Breast epithelium (tissue), 4 donors: ENCODE data around the gene PITX2. TPM values are rescaled to one million over a fixed set of nuclear protein-coding genes. Genes with fewer than 3 reads are reported as not detected.

ENCODE experiments used
- DNase-seq, 2 donors: peaks; one replicate each; pipeline ENCODE4 v3.0.0-alpha.2; 2019; ENCODE audit warnings: low spot score in 2 of 2
- H3K27ac ChIP-seq, 2 donors: fragments of 200-600 bp; sonication (generic) in 1 of 2; one replicate each; pipeline ENCODE4 v1.5.1; 2016 to 2019; ENCODE audit warnings: mild to moderate bottlenecking in 1 of 2
- H3K27me3 ChIP-seq, 2 donors: fragments of 200-600 bp; sonication (generic) in 1 of 2; one replicate each; pipeline versions ENCODE4 v1.5.1 to v1.6.0; 2017 to 2019; ENCODE audit warnings: control low read depth in 1 of 2, mild to moderate bottlenecking in 1 of 2
- H3K36me3 ChIP-seq: fragments of 200-600 bp; one replicate; pipeline ENCODE4 v1.5.1; 2019
- H3K4me1 ChIP-seq, 2 donors: fragments of 200-600 bp; sonication (generic); one replicate each; pipeline ENCODE4 v1.5.1; 2016 to 2019; ENCODE audit warnings: control low read depth in 1 of 2
- H3K4me3 ChIP-seq, 3 donors: fragments of 200-600 bp; sonication (generic); 1 replicate in 2 of 3; 2 replicates in 1 of 3; pipeline ENCODE4 v1.5.1; 2016 to 2019; ENCODE audit warnings: mild to moderate bottlenecking in 3 of 3, moderate library complexity in 2 of 3
- H3K9me3 ChIP-seq, 2 donors: fragments of 200-600 bp; sonication (generic) in 1 of 2; one replicate each; pipeline ENCODE4 v1.5.1; 2016 to 2019; ENCODE audit warnings: control low read depth in 1 of 2
- POLR2A ChIP-seq: fragments of 450-650 bp; IDR thresholded peaks from one replicate; pipeline ENCODE4 v1.6.1; 2016; ENCODE audit warnings: antibody characterized with exemption, mild to moderate bottlenecking, moderate library complexity
- POLR2AphosphoS5 ChIP-seq, 3 donors: sonication (generic); formaldehyde crosslinking; IDR thresholded peaks; one replicate each; pipeline ENCODE4 v1.6.1; 2017; ENCODE audit warnings: antibody characterized with exemption in 3 of 3
- intact Hi-C: fragments of 100-400 bp; cut with DNase I; formaldehyde crosslinking; loops from one replicate; pipeline ENCODE4 v1.15.1; 2023; ENCODE audit warnings: low total_unique reads
- total RNA-seq, 3 donors: library from RNA; depleted of rRNA; stranded (reverse); fragments of >200 nt; gene quantifications; one replicate each; pipeline ENCODE4 v1.1.0, GENCODE V29; 2016
- TF ChIP-seq, protein P1 (sequence below), 3 donors: fragments of 450-650 bp; IDR thresholded peaks; one replicate each; pipeline ENCODE4 v1.5.1; 2016 to 2017; ENCODE audit warnings: antibody characterized with exemption in 3 of 3, mild to moderate bottlenecking in 3 of 3, moderate library complexity in 3 of 3

Gene PITX2
- total RNA-seq, 3 donors from 2014 or later = 0.33 to 2.6 TPM; not detected in 1

DNA sequence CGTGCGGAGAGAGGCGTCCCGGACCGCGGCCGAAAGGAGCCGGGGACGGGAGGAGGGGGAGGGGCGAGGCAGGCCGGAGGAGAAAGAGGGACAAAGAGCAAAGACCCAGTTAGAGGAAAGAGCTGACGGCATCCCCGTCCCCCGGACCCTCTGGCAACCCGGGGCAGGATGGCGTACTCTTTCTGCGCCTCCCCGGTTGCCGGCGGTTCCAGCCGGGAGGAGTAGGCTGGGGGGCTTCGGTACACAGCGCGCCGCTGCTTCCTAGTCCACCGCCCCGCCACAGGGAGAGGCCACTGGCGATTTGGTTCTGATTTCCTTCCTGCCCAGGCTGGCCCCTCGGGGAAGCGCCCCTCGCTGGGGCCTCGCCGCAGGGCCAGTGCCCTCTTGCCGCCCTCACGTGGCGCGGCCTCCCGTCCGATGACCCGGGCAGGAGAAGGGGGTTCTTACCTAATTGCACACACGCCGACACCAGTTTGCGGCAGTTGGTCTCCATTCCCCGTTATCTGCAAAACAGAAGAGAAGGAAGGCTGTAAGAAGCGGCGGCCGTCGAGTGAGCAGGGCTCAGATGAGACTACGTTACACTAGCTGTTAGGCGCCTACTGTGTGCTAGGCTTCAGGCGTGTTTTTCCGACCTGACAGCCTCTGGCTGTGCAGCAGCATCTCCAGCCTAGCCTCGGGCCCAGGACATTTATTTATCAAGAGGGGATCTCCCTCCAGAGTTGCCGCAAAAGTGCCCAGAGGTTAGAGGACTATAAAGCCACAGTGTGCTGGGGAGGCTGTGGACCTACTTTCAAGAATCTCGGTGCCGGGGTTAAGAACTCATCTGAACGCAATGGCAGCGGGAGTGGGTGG lies 9.9 kb upstream of the PITX2 start:
- Histone ChIP-seq H3K4me1 (peaks cover 6 to 7% of the 10 kb centered on the region in 2 donors), H3K27ac (no peak overlapping the region), H3K4me3 (peak overlapping the region; percentile 12 to 69 (median 44)), H3K9me3 (no peaks in the 10 kb centered on the region), H3K36me3 (no peaks in the 10 kb centered on the region), H3K27me3 (peaks cover 13 to 99% of the 10 kb centered on the region in 2 donors)
- TF ChIP-seq POLR2AphosphoS5 (IDR thresholded peaks at IDR 0.05) = no peak
- TF ChIP-seq, protein P1, sequence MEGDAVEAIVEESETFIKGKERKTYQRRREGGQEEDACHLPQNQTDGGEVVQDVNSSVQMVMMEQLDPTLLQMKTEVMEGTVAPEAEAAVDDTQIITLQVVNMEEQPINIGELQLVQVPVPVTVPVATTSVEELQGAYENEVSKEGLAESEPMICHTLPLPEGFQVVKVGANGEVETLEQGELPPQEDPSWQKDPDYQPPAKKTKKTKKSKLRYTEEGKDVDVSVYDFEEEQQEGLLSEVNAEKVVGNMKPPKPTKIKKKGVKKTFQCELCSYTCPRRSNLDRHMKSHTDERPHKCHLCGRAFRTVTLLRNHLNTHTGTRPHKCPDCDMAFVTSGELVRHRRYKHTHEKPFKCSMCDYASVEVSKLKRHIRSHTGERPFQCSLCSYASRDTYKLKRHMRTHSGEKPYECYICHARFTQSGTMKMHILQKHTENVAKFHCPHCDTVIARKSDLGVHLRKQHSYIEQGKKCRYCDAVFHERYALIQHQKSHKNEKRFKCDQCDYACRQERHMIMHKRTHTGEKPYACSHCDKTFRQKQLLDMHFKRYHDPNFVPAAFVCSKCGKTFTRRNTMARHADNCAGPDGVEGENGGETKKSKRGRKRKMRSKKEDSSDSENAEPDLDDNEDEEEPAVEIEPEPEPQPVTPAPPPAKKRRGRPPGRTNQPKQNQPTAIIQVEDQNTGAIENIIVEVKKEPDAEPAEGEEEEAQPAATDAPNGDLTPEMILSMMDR (IDR thresholded peaks at IDR 0.05) = no peak
- no peak for TF ChIP-seq POLR2A
- intact Hi-C loops = loop anchor here (10.0 kb wide), 1 partner anchor 652 kb away; no protein-coding TSS in a partner anchor
- no peak for DNase-seq

DNA sequence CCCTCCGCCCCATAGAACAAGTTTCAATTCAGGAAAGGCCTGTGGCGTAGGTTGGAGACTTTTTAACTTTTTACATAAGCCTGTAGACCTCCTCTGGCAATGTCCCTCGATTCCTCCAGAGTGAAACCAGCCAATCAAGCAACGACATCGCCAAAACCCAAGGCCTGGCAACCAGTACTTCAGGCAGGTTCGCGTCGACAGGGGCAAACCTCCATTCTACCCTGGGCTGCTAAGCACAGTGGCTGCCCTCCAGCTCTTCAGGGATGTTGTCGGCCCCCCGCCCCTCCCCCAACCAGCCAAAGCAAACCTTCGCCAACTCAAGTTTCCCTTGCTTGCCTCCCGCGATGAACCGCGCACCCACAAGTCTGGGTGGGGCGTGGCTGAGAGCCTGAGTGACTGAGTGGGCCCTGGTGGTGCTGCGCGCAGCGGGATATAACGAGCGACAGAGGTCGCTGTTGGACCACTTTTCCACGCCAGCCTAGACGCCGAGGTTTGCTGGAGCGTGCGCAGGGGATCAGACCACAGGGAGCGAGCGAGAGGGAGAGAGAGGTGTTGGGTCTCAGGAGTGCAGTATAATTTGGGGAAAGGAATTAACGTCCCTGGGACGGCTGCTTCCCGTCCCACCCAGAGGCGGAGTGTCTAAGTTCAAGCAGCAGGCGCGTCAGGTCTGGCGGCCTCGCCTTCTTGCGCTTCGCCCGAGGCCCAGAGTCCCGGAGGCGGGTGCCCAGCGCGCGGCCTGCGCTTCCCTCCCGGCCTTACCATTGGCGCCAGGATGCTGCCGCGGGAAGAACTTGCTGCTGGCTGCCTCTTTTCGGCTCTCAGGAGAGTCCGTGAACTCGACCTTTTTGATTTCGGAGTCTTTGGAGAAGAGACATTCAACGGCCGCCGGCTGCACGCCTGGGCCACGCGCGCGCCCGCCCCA lies 9.0 kb upstream of the PITX2 start:
- H3K4me1 ChIP-seq = peaks cover 6 to 7% of the 10 kb centered on the region in 2 donors
- peaks cover 13 to 97% of the 10 kb centered on the region in 2 donors for H3K27me3 ChIP-seq
- H3K4me3 ChIP-seq = peak overlapping the region; percentile 12 to 69 (median 44)
- DNase-seq = peak in 1 of 2 donors; percentile 53
- no peaks in the 10 kb centered on the region for H3K36me3 ChIP-seq
- intact Hi-C loops = loop anchor here (10.0 kb wide), 1 partner anchor 653 kb away; no protein-coding TSS in a partner anchor
- H3K9me3 ChIP-seq = no peaks in the 10 kb centered on the region
- no peak for TF ChIP-seq POLR2AphosphoS5 (IDR thresholded peaks at IDR 0.05)
- no peak for TF ChIP-seq POLR2A
- TF ChIP-seq, protein P1 (IDR thresholded peaks at IDR 0.05) = peak in 2 of 3 donors; percentile 73
- no peak overlapping the region for H3K27ac ChIP-seq

DNA sequence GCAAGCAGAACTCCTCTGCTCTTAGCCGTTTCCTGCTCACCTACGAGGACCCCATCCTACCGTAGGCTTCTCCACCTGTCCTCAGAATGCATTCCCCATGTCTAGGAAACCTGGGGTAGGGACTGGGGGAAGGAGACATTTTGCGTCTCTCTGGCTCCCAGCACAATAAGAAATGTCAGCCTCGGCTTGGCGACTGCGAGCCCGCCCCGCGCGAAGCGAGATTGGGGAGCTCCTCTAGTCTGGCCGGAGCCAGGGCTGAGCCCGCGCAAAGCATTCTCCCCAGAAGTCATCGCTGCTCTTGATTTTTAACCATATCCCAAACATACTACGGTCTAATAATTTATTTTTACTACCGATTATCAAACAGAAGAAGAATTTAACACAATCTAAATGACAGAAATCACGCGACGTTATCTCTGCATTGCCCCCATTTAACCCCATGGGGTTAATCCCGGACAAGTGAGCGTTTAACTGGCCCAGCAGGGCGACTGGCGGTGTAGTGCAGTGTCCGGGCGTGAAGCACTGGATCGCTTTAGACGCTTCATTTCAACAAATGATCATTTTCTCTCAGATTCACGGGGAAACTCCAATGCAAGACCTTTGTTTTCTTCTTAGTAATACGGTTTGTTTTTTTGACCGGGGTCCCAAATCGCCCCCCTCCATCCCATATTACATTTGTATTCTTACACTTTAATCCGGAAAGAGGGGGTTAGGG lies 8.0 kb upstream of the PITX2 start:
- Histone ChIP-seq H3K4me1 (peaks cover 6 to 7% of the 10 kb centered on the region in 2 donors), H3K27me3 (peaks cover 13 to 97% of the 10 kb centered on the region in 2 donors), H3K27ac (no peak overlapping the region), H3K9me3 (no peaks in the 10 kb centered on the region), H3K4me3 (no peak overlapping the region), H3K36me3 (no peaks in the 10 kb centered on the region)
- intact Hi-C loops = loop anchor here (10.0 kb wide), 1 partner anchor 654 kb away; no protein-coding TSS in a partner anchor
- TF ChIP-seq, protein P1 (IDR thresholded peaks at IDR 0.05) = no peak
- TF ChIP-seq POLR2AphosphoS5 (IDR thresholded peaks at IDR 0.05) (no peak), POLR2A (no peak)
- DNase-seq = no peak

DNA sequence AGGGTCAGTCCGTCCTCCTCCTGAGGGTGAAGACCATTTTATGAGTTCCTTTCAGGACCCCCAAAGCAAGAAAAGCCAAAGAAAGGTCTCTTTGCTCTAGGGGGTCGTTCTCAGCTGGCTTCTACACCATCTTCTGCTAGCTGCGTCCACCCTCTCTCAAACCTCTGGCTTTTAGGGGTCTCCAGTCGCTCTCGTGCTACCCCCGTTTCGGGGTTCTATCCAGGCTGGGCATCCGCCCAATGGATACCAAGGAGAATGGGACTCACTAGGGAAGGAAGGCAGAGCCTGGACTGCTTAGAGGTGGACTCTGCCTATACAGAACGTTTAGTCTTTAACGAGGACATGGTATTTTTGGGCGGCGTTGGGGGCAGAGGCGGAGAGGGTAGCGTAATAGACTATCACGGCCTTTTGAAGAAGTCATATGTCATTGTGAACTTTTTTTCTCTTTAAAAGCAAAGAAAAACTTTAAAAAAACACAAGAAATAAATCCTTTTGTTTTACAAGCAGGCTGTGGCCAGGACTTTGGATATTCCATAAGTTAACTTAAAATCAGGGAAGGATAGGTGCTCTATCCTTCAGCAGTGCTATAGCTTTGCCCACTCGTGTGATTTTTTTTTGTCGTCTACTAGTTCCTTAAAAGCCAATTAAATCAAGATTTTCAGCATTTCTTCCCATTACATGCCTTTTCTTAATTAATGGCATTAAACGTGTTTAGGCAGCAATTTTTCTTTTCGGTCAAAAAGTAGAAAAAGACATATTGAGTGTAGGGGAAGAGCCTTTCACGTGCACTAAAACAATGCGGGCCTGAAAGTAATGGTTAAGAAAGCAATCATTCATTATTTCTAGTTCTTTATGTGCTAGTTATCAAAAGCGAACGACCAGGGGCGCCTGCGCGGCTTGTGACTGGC lies 7.2 kb upstream of the PITX2 start:
- Histone ChIP-seq H3K4me1 (peaks cover 6 to 7% of the 10 kb centered on the region in 2 donors), H3K36me3 (no peaks in the 10 kb centered on the region), H3K4me3 (no peak overlapping the region), H3K27ac (no peak overlapping the region), H3K9me3 (no peaks in the 10 kb centered on the region), H3K27me3 (peaks cover 13 to 98% of the 10 kb centered on the region in 2 donors)
- DNase-seq = no peak
- intact Hi-C loops = loop anchor here (10.0 kb wide), 1 partner anchor 655 kb away; no protein-coding TSS in a partner anchor
- no peak for TF ChIP-seq POLR2AphosphoS5 (IDR thresholded peaks at IDR 0.05)
